Testis (tissue), 5 donors: ENCODE measurements around the gene CYP4A22. TPM values are rescaled to one million over a fixed set of nuclear protein-coding genes. Genes with fewer than 3 reads are reported as not detected.
"Not testable (repeated sequence)": the region's sequence is repeated elsewhere in the genome, so short reads cannot be mapped to it uniquely, and the experiment has no call there.

Experiments
- DNase-seq: peaks from one replicate; pipeline ENCODE4 v3.0.0-alpha.2; 2019
- H3K27ac ChIP-seq, 2 donors: fragments of 200-600 bp; sonication (generic); one replicate each; pipeline ENCODE4 v1.5.1; 2019
- H3K27me3 ChIP-seq: fragments of 200-600 bp; sonication (generic); one replicate; pipeline ENCODE4 v1.5.1; 2019
- H3K36me3 ChIP-seq: fragments of 200-600 bp; sonication (generic); one replicate; pipeline ENCODE4 v1.5.1; 2017; ENCODE audit warnings: low read depth; ENCODE audit errors: missing control alignments
- H3K4me1 ChIP-seq: fragments of 200-600 bp; sonication (generic); one replicate; pipeline ENCODE4 v1.5.1; 2019
- H3K4me3 ChIP-seq, 2 donors: fragments of 200-600 bp; sonication (generic); one replicate each; pipeline ENCODE4 v1.5.1; 2017 to 2019
- H3K9me3 ChIP-seq: fragments of 200-600 bp; sonication (generic); one replicate; pipeline ENCODE4 v1.5.1; 2017
- POLR2A ChIP-seq: fragments of 450-650 bp; IDR thresholded peaks from one replicate; pipeline ENCODE4 v1.6.1; 2017; ENCODE audit warnings: antibody characterized with exemption, mild to moderate bottlenecking, moderate library complexity
- WGBS, 2 donors: methylation state at CpG; one replicate each; pipeline ENCODE4 v1.1.5; 2018; 5-methylcytosine and 5-hydroxymethylcytosine counted together
- intact Hi-C: fragments of 100-400 bp; cut with DNase I; formaldehyde crosslinking; loops from one replicate; pipeline ENCODE4 v1.15.1; 2023; ENCODE audit warnings: low total_unique reads
- long read RNA-seq, 2 donors: transcript quantifications; one replicate each; lab custom pipeline, GENCODE V29; 2026
- polyA plus RNA-seq: library from polyadenylated mRNA; stranded (reverse); fragments of 350-450 nt; fragmentation: Illumina TruSeq; extraction: RNeasy Lipid Tissue Mini Kit (QIAGEN cat#74804); gene quantifications from one replicate; pipeline ENCODE4 v1.2.3, GENCODE V29; 2014; ENCODE audit warnings: low read depth, low replicate concordance; ENCODE audit not compliant: insufficient read depth
- total RNA-seq, 2 donors: library from RNA; depleted of rRNA; stranded (reverse); fragments of >200 nt; gene quantifications; one replicate each; pipeline ENCODE4 v1.2.3, GENCODE V29; 2016
- TF ChIP-seq, protein P1 (sequence below), 3 experiments: fragments of 450-650 bp in 2 of 3; fragments of 200-600 bp in 1 of 3; sonication (generic) in 1 of 3; IDR thresholded peaks; one replicate each; pipeline ENCODE4 v1.5.1; 2016 to 2019; ENCODE audit warnings: antibody characterized with exemption in 3 of 3, mild to moderate bottlenecking in 2 of 3, moderate library complexity in 1 of 3

CYP4A22 gene, protein sequence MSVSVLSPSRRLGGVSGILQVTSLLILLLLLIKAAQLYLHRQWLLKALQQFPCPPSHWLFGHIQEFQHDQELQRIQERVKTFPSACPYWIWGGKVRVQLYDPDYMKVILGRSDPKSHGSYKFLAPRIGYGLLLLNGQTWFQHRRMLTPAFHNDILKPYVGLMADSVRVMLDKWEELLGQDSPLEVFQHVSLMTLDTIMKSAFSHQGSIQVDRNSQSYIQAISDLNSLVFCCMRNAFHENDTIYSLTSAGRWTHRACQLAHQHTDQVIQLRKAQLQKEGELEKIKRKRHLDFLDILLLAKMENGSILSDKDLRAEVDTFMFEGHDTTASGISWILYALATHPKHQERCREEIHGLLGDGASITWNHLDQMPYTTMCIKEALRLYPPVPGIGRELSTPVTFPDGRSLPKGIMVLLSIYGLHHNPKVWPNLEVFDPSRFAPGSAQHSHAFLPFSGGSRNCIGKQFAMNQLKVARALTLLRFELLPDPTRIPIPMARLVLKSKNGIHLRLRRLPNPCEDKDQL
- total RNA-seq (under 1 TPM in 1 of 2 donors, not detected in 1; 0.31 TPM), polyA plus RNA-seq (0.22 TPM)
- long read RNA-seq, donor 1 = 0 reads
- long read RNA-seq, donor 2 = 0 reads

DNA sequence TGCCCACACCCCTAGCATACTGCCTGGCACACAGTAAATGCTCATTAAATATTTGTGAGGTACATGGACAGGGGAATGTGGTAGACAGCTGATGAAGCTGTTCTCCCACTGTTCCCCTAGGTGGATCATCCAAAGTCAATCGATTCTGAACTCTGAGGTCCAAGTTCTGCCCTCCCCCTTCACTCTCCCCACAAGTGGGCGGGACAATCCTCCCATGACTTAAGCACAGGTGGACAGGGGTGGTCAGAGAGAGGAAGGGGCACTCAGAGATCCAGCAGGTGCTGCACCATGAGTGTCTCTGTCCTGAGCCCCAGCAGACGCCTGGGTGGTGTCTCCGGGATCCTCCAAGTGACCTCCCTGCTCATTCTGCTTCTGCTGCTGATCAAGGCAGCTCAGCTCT, at the start of gene CYP4A22:
CYP4A22 (plus strand) TSS at position 244 of the 400 bp plus-strand sequence; CDS start at position 289, 45 bp downstream.
- intact Hi-C loops = no loop called here
- no peak within 1 kb of the TSS for H3K27ac ChIP-seq
- no peaks in the 10 kb centered on the region for H3K9me3 ChIP-seq
- WGBS, 2 donors = 68 to 93% methylated on average over 2 to 4 of the region's 4 CpGs
- no peaks in the 10 kb centered on the region for H3K36me3 ChIP-seq
- no peak for DNase-seq
- no peaks in the 10 kb centered on the region for H3K4me1 ChIP-seq
- TF ChIP-seq, protein P1, sequence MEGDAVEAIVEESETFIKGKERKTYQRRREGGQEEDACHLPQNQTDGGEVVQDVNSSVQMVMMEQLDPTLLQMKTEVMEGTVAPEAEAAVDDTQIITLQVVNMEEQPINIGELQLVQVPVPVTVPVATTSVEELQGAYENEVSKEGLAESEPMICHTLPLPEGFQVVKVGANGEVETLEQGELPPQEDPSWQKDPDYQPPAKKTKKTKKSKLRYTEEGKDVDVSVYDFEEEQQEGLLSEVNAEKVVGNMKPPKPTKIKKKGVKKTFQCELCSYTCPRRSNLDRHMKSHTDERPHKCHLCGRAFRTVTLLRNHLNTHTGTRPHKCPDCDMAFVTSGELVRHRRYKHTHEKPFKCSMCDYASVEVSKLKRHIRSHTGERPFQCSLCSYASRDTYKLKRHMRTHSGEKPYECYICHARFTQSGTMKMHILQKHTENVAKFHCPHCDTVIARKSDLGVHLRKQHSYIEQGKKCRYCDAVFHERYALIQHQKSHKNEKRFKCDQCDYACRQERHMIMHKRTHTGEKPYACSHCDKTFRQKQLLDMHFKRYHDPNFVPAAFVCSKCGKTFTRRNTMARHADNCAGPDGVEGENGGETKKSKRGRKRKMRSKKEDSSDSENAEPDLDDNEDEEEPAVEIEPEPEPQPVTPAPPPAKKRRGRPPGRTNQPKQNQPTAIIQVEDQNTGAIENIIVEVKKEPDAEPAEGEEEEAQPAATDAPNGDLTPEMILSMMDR (IDR thresholded peaks at IDR 0.05) = no peak
- no peak for TF ChIP-seq POLR2A
- H3K4me3 ChIP-seq = no peak within 1 kb of the TSS
- H3K27me3 ChIP-seq = no peaks in the 10 kb centered on the region

DNA sequence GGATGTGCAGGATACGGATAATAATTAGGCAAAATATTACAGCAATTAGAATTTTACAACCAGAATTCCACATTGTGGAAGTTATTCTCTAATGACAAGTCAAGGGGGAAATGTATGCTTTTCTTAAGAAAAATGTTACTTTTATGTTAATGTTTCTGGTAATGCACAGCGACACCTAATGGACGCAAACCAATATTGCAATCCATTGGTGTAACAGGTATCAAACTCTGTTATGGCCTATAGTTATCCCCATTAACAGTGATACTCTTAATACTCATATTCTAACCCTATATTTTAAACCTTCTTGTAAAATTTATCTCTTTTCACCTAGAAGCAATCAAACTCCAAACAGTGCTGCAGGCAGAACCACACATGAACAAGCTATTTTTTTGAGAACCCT, 47.9 kb upstream of the CYP4A22 start:
- intact Hi-C loops, H3K4me3 ChIP-seq, H3K36me3 ChIP-seq, H3K27me3 ChIP-seq, H3K27ac ChIP-seq, H3K9me3 ChIP-seq, H3K4me1 ChIP-seq: not testable (repeated sequence)
- TF ChIP-seq, protein P1 (IDR thresholded peaks at IDR 0.05) = peak; percentile 36 to 52 (median 48)
- DNase-seq = peak; percentile 70
- 23 to 25% methylated on average over 3 of the region's 3 CpGs for WGBS, 2 donors

DNA sequence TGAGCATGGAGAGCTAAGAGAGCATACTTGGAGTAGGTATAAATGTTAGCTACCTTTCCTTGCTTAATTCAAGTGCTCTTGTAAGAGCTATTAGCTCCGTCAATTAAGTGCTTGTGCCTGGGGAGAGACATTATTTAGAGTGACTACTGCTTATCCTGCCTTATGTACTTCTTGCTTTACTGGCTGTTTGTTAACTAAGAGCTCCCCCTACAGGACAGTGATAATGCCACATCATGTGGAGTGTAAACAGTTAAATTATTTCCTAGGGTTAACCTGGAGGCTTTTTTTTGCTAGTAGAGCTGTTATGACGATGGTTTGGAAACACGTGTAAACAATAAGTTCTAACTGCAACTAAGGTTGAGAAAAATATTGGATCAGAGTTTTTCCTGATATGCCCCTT, 45.8 kb upstream of the CYP4A22 start:
- H3K36me3 ChIP-seq, DNase-seq, H3K27me3 ChIP-seq, H3K4me1 ChIP-seq, H3K9me3 ChIP-seq, H3K4me3 ChIP-seq, intact Hi-C loops, H3K27ac ChIP-seq: not testable (repeated sequence)
- 31 to 36% methylated on average over 3 of the region's 3 CpGs for WGBS, 2 donors

DNA sequence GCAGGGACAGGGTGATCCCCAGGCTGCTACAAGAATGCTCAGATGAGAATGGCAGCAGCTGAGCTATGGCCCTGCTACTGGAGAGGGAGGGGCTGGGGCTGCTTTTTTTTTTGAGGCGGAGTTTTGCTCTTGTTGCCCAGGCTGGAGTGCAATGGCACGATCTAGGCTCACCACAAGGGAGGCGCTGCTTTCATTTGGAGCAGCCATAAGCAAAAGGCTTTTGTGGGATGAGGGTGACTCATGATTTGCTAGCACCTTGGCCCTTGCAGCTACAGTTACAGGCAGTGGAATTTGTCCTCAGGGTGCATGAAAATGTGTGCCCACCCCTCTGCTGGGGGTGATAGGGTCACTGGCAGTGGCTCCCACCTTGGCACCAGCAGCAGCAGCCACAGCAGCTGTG, 32.4 kb upstream of the CYP4A22 start:
- WGBS, 2 donors = 64 to 90% methylated on average over 2 to 3 of the region's 3 CpGs
- H3K9me3 ChIP-seq = no peaks in the 10 kb centered on the region
- no peak overlapping the region for H3K27ac ChIP-seq
- no peak overlapping the region for H3K4me3 ChIP-seq
- H3K27me3 ChIP-seq = no peaks in the 10 kb centered on the region
- TF ChIP-seq, protein P1 (IDR thresholded peaks at IDR 0.05) = no peak
- no peak for TF ChIP-seq POLR2A
- H3K36me3 ChIP-seq = no peaks in the 10 kb centered on the region
- intact Hi-C loops = no loop called here
- DNase-seq = no peak
- H3K4me1 ChIP-seq = no peaks in the 10 kb centered on the region

DNA sequence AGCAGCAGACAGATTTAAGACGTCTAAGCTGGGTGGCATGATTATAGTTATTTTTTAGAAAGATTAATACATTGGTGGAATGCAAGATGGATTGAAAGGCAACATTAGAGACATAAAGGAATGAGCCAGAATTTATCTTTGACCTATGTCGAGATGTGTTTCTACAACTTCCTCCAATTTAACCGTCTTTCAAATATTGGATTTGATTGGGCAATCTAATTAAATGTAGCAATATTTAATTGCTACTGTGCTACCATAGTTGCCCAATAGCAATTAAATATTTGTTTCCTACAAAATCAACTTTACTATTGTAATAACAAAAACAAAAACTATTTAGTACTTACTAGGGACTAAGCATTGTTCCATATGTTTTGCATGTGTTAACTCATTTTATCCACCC, 30.4 kb upstream of the CYP4A22 start:
- Histone ChIP-seq H3K27me3 (no peaks in the 10 kb centered on the region), H3K4me3 (no peak overlapping the region), H3K36me3 (no peaks in the 10 kb centered on the region), H3K4me1 (no peaks in the 10 kb centered on the region), H3K27ac (no peak overlapping the region), H3K9me3 (no peaks in the 10 kb centered on the region)
- 89 to 91% methylated on average over 3 of the region's 3 CpGs for WGBS, 2 donors
- no peak for TF ChIP-seq POLR2A
- TF ChIP-seq, protein P1 (IDR thresholded peaks at IDR 0.05) = no peak
- intact Hi-C loops = no loop called here
- no peak for DNase-seq

DNA sequence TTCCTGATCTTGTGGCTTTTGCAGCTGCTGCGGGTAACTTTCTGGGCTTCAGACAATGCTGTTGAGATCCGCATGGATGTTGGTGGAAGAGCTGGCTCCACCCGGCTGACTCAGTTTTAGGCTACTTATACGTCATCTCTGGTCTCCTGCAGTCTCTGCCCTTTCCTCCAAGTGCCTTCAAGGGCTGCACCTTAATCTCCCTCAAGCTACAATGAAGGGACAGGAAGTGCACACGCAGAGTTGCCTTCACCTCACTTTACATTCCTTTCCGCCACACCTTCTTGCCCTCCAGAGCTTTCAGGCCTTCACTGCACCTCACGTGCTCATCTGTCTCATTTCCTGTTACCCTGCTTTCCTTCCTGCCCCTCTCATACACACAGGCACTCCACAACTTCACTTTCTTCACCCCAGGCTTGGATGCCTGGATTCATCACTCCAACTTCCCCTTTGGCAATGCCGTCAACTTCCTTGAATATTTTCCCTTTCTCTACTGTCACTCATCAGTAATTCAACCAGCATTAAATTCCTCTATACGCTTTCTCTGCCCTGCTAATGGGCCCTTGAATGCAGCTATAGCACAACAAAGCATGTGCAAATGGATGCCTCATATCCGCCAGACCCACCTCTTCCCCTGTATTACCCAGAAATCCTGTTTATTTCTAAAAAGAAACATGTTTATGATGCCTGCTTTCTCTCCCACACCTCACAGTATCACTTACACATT, 29.2 kb upstream of the CYP4A22 start:
- DNase-seq, H3K4me3 ChIP-seq, H3K36me3 ChIP-seq, intact Hi-C loops, H3K4me1 ChIP-seq, H3K27ac ChIP-seq, H3K27me3 ChIP-seq, H3K9me3 ChIP-seq: not testable (repeated sequence)
- WGBS, 2 donors = 78 to 81% methylated on average over 7 to 9 of the region's 10 CpGs

DNA sequence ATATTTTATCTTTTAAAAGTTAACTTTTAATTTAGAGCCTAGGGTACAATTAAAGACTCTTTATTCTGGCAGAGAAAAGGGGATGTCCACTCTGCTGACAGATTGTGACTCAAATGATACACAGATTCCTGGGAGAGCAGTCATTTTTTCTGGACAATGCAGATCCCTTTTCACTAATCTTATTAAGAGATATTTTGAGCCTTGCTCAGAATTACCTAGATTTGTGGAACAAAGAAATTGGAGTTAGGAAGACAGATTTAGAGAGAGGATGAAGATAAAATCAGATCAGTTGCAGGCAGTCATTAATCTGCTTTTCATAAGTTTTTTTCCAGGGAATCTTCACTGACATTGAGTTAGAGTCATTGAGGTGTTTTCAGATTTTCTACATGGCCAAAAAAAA, 27.8 kb upstream of the CYP4A22 start:
- H3K4me3 ChIP-seq, H3K4me1 ChIP-seq, H3K27ac ChIP-seq, DNase-seq, H3K36me3 ChIP-seq, H3K9me3 ChIP-seq, H3K27me3 ChIP-seq, intact Hi-C loops: not testable (repeated sequence)
